Mononuclear cell (primary cell): ENCODE data around the gene ZNF480. TPM values are rescaled to one million over a fixed set of nuclear protein-coding genes. Genes with fewer than 3 reads are reported as not detected.

Experiments used
- total RNA-seq: library from RNA; depleted of rRNA; stranded (reverse); fragments of >200 nt; gene quantifications from one replicate; pipeline ENCODE4 v1.2.3, GENCODE V29; 2012

Gene ZNF480
- total RNA-seq, 1 donor: 5.6 TPM

Other genes starting within 250 kb of the ZNF480 start
- gene ZNF432, start 248.3 kb upstream of the ZNF480 start, total RNA-seq: 15.7 TPM
- 19.6 TPM for gene ZNF841, start 201.4 kb upstream of the ZNF480 start, total RNA-seq
- gene ZNF616, start 157.2 kb upstream of the ZNF480 start, total RNA-seq: 1.2 TPM
- gene ZNF836, start 125.5 kb upstream of the ZNF480 start, total RNA-seq: 12.3 TPM
- 79.1 TPM for gene PPP2R1A, start 107.1 kb upstream of the ZNF480 start, total RNA-seq
- gene ZNF766, start 27.6 kb upstream of the ZNF480 start, total RNA-seq: 53.9 TPM
- gene ZNF610, start 39.1 kb downstream of the ZNF480 start, total RNA-seq: 0.52 TPM
- gene ZNF880, start 72.8 kb downstream of the ZNF480 start, total RNA-seq: 15.6 TPM
- gene ZNF528, start 100.7 kb downstream of the ZNF480 start, total RNA-seq: 13.5 TPM
- 0.10 TPM for gene ZNF534, start 132.0 kb downstream of the ZNF480 start, total RNA-seq
- gene ZNF578, start 156.4 kb downstream of the ZNF480 start, total RNA-seq: 1.3 TPM
- 28.4 TPM for gene ZNF808, start 230.5 kb downstream of the ZNF480 start, total RNA-seq